AG08396 (cell line): ENCODE results near the gene ERC1.
A peak's percentile ranks its signal among the peaks of the same experiment; 100 is the strongest.
"Not testable (repeated sequence)": the region's sequence is repeated elsewhere in the genome, so short reads cannot be mapped to it uniquely, and the experiment has no call there.

ENCODE experiments used
- DNase-seq: peaks from one replicate; pipeline ENCODE4 v3.0.0; 2012; ENCODE audit warnings: low spot score, mixed read lengths

Gene ERC1

DNA sequence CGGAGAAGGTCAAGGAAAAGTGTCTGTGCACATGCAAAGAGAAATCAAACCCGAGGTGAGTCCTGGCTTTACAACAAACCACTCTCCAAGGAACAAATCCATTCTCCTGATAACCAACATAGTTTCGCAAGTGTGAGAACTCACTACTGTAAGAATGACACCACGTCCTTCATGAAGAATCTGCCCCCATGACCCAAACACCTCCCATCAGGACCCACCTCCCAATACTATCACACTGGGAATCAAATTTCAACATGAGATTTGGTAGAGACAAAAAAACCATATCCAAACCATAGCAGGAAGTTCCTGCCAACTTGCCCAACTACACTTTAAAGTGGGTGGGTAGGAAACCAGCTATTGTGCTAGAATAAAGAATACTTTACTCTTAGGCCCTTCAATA is 2.4 kb upstream of the ERC1 start:
- DNase-seq: no peak

- no peak for DNase-seq
These were observed 2.0 kb upstream of the ERC1 start for GRCh38 chr12:989051-989450.

GRCh38 chr12:989751-990660 is 1.0 kb upstream of the ERC1 start:
- peak; percentile 78 for DNase-seq

DNA sequence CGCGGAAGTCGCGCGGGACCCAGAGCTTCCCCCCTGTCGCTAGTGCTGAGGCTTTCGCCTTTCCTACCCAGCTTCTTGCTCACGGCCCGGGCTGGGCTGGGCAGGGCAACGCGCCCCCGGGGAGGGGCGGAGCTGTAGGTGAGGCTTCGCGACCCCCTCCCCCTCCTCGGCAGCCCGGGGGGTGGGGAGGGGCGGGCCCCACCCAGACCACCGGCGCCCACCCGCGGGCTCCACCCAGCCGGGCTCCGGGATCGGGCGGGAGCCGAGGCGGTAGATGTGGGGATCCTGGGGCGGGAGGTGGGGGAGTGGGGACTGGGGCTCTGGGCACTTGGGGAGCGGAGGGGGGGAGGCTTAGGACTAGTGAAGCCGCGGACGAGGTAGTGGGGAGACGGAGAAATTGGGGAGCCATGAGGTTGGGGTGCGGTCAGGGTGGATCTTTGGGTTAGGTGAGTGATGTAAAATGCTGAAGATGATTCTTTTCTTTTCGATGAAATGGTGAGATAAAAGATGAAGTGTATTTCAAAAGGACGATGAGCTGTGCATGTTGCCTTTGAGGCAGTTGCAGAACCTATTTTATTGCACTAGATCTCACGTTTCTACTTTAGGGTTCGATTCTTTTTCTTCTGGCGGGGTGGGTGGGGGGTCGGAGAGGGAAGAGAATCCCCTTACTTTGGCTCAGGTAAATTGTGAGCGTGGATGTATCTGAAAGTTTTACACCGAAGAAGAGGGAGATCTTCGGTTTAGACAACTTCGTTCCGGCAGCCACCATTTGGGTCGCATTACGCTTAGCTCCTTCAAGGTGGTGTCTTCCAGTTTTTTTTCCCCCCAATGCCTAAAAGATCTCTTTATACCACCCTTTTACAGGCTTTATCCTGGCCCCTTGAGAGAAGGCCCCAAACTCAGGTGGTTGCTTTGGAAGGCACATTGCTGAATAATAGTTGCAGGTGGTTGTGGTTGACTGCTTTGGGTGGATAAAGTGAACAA is 619 bp downstream of the ERC1 start:
- no peak for DNase-seq

- no peak for DNase-seq
These were observed 1.6 kb downstream of the ERC1 start for GRCh38 chr12:992647-993046.

- DNase-seq: no peak
These were observed 5.9 kb downstream of the ERC1 start for GRCh38 chr12:996881-997280.

DNA sequence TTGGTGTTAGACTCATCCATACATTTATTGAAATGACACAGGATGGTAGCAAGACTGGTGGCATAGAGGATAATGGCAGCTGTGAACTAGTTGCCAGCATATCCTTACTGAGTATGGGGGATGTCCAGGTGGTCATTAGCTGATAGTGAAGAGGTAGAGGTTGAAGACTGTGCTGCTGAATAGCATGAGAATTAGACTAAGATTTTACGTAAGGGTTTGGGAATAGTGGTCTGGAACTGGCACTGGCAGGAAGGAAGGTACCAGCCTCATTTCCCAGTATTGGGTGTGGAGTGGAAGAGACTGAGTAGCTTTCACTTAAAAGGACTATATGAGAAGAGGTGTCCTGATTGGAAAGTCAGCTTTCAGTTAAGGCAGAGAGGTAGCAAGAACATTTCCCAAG is 6.5 kb downstream of the ERC1 start:
- no peak for DNase-seq

DNA sequence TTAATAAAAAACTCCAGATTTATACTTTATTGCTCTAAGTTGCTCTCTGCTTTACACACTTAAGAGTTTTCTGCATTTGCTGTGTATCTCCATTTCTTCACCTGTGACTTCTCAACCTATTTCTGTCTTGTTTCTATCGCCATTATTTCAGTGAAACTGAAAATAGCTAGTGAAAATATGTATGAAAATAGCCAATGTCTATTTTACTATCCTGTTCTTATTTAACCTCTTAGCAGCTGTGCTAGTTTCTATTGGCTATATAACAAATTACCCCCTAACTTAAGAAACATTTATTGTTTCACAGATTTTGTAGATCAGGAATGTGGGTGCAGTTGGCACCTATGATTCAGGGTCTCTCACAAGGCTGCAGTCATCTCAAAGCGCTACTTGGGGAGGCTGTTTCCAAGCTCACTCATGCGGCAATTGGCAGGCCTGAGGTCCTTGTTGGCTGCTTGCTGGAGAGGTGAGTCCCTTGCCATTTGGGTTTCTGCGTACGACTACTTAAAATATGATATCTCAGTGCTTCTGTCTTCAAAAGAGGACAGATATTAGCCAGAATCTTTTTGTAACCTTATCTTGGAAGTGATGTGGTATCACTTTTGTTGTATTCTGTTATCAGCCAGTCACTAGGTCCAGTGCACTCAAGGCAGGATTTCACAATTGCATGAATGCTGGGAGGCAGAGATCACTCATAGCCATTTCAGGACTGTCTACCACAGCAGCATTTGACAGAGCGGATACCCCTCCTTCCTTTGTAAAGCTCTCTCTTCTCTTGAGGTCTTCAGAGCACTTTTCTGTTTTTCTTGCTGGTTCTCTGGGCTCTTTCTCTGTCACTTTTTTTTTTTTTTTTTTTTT is 7.2 kb downstream of the ERC1 start:
- no peak for DNase-seq

- not testable (repeated sequence) for DNase-seq
These were observed 8.7 kb downstream of the ERC1 start for GRCh38 chr12:999736-1000135.

DNA sequence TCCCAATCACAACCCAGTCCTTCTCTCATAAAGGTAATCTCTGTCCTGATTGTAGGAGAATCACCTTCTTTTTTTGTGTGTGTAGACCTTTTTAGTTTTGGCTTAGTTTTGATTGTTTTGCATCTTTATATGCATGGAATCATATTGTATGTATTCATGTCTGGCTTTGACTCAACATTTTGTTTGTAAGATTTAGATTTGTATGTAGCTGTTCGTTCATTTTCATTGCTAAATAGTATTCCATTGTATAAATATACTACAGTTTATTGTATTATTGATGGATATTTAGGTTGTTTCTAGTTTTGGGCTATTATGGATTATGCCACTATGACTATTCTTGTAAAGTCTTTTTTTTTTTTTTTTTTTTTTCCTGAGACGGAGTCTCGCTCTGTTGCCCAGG is 10.5 kb downstream of the ERC1 start:
- no peak for DNase-seq

DNA sequence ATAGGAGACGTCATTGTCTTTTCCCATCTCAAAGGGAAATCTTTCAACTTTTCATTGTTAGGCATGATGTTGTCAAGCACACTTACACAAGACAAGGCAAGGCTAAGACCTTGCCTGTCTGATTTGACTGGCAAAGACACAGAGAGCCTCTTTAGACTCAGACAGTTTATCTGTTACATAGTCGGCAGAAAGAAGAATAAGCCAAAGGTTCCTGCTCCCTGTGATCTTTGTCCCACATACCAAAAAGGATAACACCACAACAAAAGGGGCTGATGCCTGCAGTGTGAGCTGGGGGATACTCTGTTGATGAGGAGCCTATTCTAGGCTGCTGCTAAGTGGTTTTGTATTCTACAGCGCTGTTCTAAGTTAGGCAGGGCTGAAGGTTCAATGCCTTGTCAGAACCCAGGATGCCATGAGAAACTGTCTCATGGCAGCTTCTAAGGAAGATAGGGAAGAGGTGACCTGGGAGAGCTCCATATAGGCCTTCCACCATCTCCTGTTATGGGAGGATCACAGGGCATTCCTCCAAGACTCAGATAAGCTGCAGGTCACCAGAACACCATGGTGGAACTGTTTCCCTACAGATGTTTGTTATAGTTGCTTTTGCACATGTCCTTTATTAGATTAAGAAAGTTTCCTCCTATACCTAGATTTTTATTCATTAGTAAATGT is 12.7 kb downstream of the ERC1 start:
- no peak for DNase-seq

DNA sequence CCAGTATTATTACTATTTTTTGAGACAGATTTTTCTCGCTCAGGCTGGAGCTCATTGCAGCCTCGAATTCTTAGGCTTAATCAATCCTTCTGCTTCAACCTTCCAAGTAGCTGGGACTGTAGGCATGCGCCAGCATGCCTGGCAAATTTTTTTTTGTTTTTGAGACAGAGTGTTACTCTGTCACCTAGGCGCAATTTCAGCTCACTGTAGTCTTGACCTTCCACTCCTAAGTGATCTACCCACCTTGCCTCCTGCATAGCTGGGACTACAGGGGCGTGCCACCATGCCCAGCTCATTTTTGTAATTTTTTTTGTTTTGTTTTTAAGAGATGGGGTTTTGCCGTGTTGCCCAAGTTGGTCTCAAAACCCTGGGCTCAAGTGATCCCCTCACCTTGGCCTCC is 15.2 kb downstream of the ERC1 start:
- DNase-seq: no peak

GRCh38 chr12:1007276-1007675 is 16.3 kb downstream of the ERC1 start:
- no peak for DNase-seq

- DNase-seq: no peak
These were observed 17.0 kb downstream of the ERC1 start for GRCh38 chr12:1007994-1008393.

DNA sequence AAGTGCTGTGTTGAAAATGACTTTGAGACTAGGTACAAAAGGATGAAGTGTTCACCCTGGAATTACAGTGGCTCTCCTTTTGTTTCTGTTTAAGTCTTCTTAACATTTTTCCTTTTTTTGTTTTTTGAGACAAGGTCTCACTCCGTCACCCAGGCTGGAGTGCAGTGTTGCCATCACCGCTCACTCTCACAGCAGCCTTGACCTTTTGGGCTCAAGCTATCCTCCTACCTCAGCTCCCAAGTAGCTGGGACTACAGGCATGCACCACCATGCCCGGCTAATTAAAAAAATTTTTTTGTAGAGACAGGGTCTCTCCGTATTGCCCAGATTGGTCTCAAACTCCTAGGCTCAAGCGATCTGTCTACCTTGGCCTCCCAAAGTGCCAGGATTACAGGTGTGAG is 20.1 kb downstream of the ERC1 start:
- DNase-seq: no peak

GRCh38 chr12:1013618-1014489 is 22.8 kb downstream of the ERC1 start:
- no peak for DNase-seq

- DNase-seq: no peak
These were observed 28.3 kb downstream of the ERC1 start for GRCh38 chr12:1019283-1019682.

- no peak for DNase-seq
These were observed 29.4 kb downstream of the ERC1 start for GRCh38 chr12:1020389-1020788.

- DNase-seq: no peak
These were observed 31.3 kb downstream of the ERC1 start for GRCh38 chr12:1022032-1022970.
